Choroid plexus epithelial cell (primary cell): ENCODE data around the gene DHH.

Source experiments
- DNase-seq: peaks from one replicate; pipeline ENCODE4 v3.0.0-alpha.2; 2010; ENCODE audit warnings: low read depth
- H3K4me3 ChIP-seq: 2 replicates; pipeline ENCODE4 v1.5.1; 2011; ENCODE audit warnings: low read depth, mild to moderate bottlenecking, control low read depth, low read length, moderate library complexity
- CTCF ChIP-seq: conservative IDR thresholded peaks from 2 replicates; pipeline ENCODE4 v1.5.1; 2011; ENCODE audit warnings: low read depth, mild to moderate bottlenecking, control low read depth, inconsistent platforms, low read length, moderate library complexity

DHH gene

GRCh38 chr12:49126852-49127763, 32.5 kb upstream of the DHH start:
- DNase-seq = no peak
- H3K4me3 ChIP-seq = no peak overlapping the region
- TF ChIP-seq CTCF = no peak

DNA sequence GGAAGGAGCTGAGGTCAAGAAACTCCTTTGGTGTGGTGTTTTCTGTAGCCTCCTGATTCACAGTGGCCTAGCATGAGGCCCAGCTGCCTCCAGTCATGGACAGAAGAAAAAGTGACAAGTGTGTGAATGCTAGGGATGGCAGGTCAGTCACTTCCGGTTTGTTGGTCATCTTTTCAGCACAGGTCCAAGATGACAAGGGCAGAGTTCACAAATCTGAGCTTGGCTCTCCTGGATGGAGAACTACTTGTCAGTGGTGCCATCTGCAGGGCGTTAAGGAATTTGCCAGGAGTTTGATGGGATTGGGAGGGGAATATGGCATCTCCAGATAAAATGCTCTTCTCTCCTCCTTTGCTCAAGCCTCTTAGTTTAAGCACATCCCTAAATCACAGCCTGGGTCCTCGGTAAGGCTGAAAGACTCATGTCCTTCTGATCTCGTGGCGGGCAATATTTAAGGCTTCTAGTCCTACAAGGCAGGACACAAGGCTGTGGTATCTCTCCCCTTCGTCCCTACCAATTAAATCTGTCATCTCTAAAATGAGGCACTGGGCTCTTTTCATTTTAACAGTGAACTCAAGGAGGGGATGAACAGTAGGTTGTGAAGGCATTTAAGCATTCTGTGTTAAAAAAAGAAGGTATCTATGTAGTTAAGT, 26.6 kb upstream of the DHH start:
- TF ChIP-seq CTCF = peak; percentile 80
- peak; percentile 75 for DNase-seq
- no peak overlapping the region for H3K4me3 ChIP-seq

DNA sequence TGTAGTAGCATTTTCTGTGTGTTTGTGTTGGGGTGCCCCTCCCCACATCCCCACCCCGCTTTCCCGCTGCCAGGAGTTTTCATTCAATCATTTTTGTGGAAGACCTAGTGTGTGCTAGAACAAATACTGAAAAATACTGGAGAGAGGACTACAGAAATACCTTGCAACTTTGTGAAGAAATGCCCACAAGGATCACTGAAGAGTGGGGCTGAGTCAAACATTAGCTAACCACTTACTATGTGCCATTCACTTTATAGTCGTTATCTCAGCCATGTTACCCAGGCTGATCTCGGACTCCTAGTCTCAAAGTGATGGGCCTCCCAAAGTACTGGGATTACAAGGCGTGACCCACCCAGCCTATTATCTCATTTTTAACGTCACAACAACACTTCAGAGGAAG, 16.6 kb upstream of the DHH start:
- H3K4me3 ChIP-seq = peak overlapping the region; percentile 88
- no peak for DNase-seq
- no peak for TF ChIP-seq CTCF

DNA sequence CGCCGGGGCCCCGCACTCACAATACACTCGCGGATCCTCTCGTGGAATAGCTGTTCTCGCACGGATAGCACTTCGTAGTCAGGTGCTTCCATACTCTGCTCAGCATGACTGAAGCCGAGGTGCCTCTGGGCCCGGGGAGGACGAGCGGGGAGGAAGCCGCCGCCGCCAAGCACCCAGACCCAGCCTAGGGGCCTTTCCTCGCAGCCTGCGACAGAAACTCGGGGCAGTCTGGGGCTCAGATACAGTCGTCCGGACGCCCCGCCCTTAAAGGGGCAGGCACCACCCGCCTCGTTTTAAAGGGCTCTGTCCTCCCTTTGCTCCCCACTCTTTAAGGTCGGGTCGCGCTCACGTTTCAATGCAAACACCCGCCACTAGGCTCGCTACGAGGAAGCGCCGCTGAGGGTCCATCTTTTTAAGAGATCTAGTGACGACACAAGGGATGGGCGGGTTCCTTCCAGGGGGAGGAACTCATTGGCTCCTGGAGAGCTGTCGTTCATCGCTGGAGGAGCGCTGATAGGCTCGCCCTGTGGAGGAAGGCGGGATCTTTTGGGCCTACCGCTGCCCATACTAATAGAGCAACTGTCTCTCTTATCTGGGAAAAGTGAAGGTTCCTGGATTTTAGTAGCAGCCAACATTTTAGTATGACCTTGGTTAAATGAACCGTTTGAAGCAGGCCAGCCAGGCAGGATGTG, 16.0 kb upstream of the DHH start, which contains the start of gene LMBR1L:
TSS of gene LMBR1L (minus strand) at position 384 of the 692 bp plus-strand sequence. CDS start at position 92, 292 bp downstream.
- peak within 1 kb of the TSS; percentile 88 for H3K4me3 ChIP-seq
- TF ChIP-seq CTCF = peak; percentile 58
- DNase-seq = peak; percentile 98

DNA sequence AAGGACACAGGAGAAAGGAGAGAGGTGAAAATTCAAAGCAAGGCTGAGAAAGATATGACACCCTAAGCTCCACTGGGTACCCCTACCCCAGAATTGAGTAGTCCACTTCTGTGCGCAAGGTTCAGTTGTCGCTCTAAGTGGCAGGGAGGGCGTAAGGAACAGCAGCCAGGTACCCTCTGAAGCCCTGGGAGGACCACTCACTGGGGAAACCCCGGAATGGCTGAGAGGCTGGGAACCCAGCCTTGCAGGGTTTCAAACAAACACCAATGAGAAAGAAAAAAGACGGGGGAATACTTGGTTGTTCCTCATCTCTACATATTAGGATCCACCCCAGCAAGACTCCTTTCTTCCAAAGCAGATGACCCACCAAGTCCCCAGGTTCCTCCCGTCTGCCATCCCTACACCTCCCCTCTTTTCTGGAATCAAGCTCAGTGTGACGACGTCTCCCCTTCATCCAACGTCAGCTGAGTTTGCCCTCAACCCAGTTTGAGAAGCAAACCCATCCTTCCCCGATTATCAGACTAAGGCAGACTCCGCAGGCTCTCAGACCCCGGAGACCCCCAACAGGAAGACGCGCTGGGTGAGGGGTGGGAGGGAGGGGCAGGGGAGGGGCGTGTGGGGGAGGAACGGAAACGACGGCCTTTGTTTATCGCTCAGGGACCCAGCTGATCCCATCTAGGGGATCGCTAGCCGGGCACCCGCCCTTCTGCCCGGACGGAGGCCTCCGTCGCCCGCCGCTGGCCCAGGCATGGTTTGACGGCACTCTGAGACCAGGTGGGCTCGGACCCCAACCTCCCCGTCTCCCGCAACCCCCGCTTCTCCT, 15.3 kb upstream of the DHH start:
- peak overlapping the region; percentile 88 for H3K4me3 ChIP-seq
- no peak for TF ChIP-seq CTCF
- DNase-seq = no peak

- no peak for TF ChIP-seq CTCF
- DNase-seq = peak; percentile 38
- peak overlapping the region; percentile 88 for H3K4me3 ChIP-seq
These were observed 14.4 kb upstream of the DHH start for GRCh38 chr12:49108958-49109404.
